Measurements from ENCODE around the gene ZYG11B. TPM values are rescaled to one million over a fixed set of nuclear protein-coding genes. Genes with fewer than 3 reads are reported as not detected.

ZYG11B gene
- total and polyA plus RNA-seq, 2 of the 13 experiments (the other 11 are each of a cell fraction or from before 2014, with no cell fraction given) = 6.9 to 17.9 TPM

DNA sequence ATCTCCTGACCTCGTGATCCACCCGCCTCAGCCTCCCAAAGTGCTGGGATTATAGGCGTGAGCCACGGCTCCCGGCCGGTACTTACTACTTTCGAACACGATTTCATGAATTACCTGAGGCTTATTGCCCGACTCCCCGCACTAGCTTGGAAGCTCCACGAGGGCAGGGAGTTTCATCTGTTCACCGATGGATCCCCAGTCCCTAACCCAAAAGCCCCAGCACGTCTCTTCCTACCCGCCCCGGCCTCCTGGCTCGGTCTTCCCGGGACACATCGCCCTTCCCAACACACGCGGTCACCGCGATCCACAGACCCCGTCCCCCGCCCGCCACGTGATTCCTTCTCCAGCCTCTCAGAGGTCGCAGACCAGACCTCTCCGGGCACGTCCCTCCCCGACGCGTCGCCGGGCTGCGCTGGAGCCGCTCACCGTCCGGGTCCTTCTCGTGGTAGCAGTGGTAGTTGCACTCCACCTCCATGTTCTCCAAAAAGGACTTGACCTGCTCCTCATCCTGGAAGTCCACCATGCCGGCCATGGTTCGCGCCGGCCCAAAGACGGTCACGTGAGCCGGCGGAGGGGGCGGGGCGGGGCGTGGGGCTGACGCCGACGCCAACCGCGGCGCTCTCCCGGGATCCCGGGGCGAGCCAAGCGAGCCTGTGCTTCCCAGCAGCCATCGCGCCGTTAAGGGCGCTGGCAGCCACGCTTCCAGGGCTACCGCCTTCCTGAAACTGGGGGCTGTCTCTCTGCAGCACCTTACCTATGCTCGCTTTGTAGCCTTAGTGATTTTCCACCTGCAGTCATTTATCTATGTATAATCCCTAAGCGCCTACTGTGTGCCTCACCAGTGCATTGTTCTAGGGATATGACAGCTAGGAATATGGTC is 28.2 kb upstream of the ZYG11B start, which contains the start of gene COA7 (continued):
- TF ChIP-seq ZNF646 (CRISPR knock-in tag; IDR thresholded peaks at IDR 0.05) (no peak), MLLT10 (CRISPR knock-in tag; IDR thresholded peaks at IDR 0.05) (no peak), ARHGAP35 (CRISPR knock-in tag; IDR thresholded peaks at IDR 0.05; ENCODE audit: borderline replicate concordance) (peak; percentile 88; the same call in 1 of the 2 replicates), ZNF256 (CRISPR knock-in tag; conservative IDR thresholded peaks at IDR 0.05) (no peak; the same call in none of the 2 replicates), SOX13 (IDR thresholded peaks at IDR 0.05) (no peak), SOX13 (CRISPR knock-in tag; conservative IDR thresholded peaks at IDR 0.05 in 1 of 2, IDR thresholded peaks at IDR 0.05 in 1 of 2) (peak in 1 of 2 experiments; percentile 65; a peak in 2 of 4 replicates), ZNF329 (CRISPR knock-in tag; IDR thresholded peaks at IDR 0.05; ENCODE audit: low read depth) (peak; percentile 72), ZNF672 (CRISPR knock-in tag; IDR thresholded peaks at IDR 0.05) (peak; percentile 83; the same call in 1 of the 2 replicates), HOMEZ (CRISPR knock-in tag; IDR thresholded peaks at IDR 0.05; ENCODE audit: low read depth) (no peak), MAFG (CRISPR knock-in tag; IDR thresholded peaks at IDR 0.05) (no peak), MZF1 (CRISPR knock-in tag; IDR thresholded peaks at IDR 0.05; ENCODE audit: borderline replicate concordance) (0 out of 2 replicates have a peak, but pooled peaks have one; percentile 47), ZXDC (CRISPR knock-in tag; IDR thresholded peaks at IDR 0.05) (peak; percentile 89; the same call in 1 of the 2 replicates), TCF12 (IDR thresholded peaks at IDR 0.05) (no peak), TCF12 (CRISPR knock-in tag; IDR thresholded peaks at IDR 0.05) (no peak)
- TF ChIP-seq, protein P1, sequence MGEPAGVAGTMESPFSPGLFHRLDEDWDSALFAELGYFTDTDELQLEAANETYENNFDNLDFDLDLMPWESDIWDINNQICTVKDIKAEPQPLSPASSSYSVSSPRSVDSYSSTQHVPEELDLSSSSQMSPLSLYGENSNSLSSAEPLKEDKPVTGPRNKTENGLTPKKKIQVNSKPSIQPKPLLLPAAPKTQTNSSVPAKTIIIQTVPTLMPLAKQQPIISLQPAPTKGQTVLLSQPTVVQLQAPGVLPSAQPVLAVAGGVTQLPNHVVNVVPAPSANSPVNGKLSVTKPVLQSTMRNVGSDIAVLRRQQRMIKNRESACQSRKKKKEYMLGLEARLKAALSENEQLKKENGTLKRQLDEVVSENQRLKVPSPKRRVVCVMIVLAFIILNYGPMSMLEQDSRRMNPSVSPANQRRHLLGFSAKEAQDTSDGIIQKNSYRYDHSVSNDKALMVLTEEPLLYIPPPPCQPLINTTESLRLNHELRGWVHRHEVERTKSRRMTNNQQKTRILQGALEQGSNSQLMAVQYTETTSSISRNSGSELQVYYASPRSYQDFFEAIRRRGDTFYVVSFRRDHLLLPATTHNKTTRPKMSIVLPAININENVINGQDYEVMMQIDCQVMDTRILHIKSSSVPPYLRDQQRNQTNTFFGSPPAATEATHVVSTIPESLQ (CRISPR knock-in tag; conservative IDR thresholded peaks at IDR 0.05) = no peak; the same call in 1 of the 2 replicates

All from HepG2 (cell line).